Stimulated activated CD8-positive, alpha-beta memory T cell treated with anti-CD3 and anti-CD28 coated beads, Interleukin-12 subunit alpha, Interleukin-12 subunit beta, amount 100 ng/mL, for 24 hours (primary cell): Measurements from ENCODE around the gene ENTPD2.

ENCODE experiments used
- DNase-seq: peaks from one replicate; pipeline ENCODE4 v3.0.0-alpha.2; 2020; ENCODE audit errors: extremely low read depth

Gene ENTPD2

DNA sequence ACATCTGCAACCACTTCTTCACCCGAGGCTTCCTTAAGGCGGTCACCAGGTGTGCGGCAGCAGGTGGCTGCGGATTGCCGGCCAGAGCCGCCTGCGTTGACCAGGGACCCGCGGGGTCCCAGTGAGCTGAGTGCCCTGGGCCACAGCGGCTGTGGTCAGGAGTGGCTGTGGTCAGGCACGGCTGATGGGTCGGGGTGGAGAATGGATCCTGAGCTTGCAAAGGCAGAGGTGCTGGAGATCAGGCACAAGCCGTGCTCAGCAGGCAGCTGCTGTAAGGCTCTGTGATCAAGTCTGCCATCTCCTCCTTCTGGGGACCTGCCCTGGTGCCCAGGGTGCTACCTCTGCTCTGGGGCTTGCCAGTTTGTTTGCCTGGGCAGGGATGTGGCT, 25.5 kb upstream of the ENTPD2 start:
- DNase-seq: no peak

DNA sequence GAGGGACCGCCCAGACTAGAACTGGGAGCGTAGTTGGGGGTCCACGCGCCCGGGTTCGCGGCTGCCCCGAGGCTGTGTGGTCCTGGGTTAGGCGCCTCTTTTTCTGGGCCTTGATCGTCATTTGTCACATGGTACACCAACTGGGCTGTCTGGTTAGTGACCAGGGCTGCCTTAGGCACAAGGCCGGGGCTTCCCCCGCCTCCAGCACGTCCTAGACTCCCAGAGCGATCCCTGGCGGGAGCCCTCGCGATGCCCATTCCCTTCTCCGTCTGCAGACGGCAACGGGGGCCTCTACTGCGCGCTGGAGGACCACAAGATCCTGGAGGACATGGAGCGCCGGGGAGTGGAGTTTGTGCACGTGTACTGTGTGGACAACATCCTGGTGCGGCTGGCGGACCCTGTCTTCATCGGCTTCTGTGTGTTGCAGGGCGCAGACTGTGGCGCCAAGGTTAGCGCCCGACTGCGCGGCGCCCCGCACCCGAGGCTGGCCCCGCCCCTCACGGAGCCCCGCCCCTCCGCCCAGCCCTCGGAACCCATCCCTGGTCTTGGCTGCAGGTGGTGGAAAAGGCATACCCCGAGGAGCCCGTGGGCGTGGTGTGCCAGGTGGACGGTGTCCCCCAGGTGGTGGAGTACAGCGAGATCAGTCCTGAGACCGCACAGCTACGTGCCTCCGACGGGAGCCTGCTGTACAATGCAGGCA, 25.0 kb upstream of the ENTPD2 start:
- DNase-seq: no peak

DNA sequence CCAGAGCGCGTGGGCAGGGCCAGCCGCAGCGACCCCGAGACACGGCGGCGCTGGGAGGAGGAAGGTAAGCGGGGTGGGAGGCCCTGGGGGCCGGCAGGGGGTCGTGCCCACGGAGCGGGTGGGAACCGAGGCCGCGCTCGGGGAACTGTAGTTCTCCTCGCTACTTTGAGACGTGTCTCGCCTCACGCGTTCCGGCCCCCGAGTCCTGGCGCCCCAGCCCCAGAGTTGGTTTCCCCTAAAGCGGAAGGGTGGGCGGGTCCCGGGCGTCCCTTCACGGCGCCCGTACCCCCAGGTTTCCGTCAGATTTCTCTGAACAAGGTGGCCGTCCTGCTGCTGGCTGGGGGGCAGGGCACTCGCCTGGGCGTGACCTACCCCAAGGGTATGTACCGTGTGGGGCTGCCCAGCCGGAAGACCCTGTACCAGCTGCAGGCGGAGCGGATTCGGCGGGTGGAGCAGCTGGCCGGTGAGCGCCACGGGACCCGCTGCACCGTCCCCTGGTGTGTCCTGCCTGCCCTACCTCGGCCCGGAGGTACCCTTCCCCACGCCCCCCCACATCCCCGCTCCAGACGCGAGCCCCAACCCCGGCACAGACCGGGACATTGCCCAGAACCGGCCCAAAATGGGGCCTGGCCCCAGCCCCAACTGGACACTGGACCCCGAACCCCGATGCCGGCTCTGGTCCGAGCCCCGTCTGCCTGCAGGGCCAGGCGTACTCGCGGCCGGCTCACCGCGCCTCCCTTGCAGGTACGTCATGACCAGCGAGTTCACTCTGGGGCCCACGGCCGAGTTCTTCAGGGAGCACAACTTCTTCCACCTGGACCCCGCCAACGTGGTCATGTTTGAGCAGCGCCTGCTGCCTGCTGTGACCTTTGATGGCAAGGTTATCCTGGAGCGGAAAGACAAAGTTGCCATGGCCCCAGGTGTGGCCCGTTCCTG, 24.2 kb upstream of the ENTPD2 start:
- DNase-seq: no peak

GRCh38 chr9:137077010-137077747, 23.3 kb upstream of the ENTPD2 start, which contains the start of gene UAP1L1:
UAP1L1 (plus strand) TSS chr9:137077517; CDS start chr9:137077533, 16 bp downstream.
- DNase-seq: no peak

GRCh38 chr9:137076636-137077009, 22.8 kb upstream of the ENTPD2 start:
- no peak for DNase-seq

GRCh38 chr9:137075275-137075775, 21.5 kb upstream of the ENTPD2 start:
- no peak for DNase-seq

DNA sequence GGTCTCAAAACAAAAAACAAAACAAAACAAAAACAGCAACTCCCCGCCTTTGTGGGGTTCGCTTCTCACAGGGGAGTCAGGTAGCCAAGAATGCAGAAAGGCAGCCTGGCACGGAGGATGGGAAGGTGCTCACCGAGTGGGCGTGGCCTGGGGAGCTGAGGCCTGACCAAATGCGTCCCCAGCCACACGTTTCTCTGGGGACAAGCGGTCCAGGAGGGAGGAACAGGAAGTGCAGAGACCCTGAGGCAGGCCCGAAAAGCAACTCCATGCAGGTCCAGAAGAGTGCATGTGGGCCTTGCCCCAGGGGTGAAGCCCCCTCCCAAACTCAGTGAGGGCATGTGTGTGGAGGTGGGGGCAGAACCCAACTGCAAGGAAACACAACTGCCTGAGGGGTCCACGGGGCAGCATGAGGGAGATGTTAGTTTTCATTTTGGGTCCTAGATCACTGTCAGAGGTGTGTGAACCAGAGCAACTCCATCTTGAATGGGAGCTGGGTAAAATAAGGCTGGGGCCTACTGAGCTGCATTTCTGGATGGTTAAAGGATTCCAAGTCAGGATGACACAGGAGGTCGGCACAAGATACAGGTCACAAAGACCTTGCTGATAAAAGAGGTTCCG, 20.9 kb upstream of the ENTPD2 start:
- no peak for DNase-seq

- no peak for DNase-seq
Observed at GRCh38 chr9:137073992-137074399, 20.1 kb upstream of the ENTPD2 start.

DNA sequence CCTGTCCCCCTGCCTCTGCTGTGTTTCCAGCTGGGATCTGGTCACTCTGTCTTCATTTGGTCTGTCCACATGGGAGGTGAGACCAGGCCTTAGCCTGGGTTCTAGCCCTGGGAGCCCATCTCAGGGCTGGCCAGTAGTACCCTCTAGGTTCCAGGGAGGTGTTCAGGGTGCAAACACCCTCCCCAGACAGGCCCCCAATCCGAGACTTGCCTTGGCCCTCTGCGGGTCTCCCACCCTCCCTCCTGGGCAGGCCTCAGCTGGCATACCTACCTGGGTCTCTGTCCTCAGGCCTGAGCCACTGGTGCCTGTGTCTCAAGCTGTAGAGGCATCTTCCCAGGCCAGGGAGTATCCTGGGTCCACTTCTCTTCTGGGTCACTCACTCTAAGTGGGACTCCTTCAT, 17.4 kb upstream of the ENTPD2 start:
- DNase-seq: no peak

DNA sequence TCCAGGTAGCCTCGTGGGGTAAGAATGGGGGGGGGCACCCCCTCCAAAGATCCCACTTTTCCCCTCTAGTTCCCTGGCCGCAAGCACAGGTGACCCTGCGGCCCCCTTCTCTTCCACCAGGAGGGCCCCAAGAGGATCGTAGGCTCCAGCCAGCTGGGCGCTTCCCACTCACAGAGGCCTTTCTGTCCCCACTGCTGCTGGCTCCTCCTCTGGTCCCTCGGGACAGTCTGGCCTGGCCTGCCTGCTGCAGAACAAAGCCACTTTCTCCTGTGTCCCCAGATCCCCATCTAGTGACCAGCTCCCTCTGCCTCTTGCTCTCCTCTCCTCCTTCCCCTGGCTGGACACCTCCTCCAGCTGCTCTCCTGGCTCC, 17.0 kb upstream of the ENTPD2 start:
- DNase-seq: no peak

DNA sequence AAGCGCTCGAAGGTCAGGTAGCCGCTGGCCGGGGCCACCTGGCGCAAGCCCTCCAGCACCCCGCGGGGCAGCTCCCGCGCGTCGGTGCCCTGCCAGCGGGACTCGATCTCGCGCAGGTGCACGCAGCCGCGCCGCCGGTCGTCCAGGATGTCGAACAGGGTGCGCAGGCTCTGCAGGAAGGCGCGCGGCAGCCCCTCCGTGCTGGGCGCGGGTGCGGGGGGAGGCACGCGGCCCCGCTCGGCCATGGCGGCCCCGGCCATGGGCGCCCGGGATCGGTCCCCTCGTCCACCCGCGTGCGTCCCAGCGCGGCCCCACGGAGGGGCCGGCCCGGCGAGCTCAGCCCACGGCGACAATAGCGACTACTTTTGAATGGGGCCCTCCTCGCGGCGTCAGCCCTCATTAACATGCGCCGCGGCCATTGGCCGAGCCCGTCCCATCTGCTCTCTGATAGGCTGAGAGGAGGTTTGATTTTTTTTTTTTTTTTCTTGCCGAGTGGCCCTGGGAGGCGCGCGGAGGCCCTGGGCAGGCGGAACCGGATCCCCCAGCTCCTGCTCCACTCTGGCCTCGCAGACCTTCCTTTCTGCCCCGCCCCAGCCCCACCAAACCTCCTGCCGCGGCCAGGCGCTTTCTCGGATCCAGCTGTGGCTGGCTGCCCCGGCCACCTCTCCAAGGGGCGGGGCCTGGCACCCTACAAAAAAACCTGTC, 16.5 kb upstream of the ENTPD2 start, which contains the start of gene SAPCD2:
Gene SAPCD2, minus strand, starts transcription at position 357 of the 705 bp plus-strand sequence. Its CDS starts 97 bp downstream, at position 260.
- DNase-seq: no peak

- no peak for DNase-seq
Observed at GRCh38 chr9:137069508-137070091, 15.7 kb upstream of the ENTPD2 start.

GRCh38 chr9:137068539-137069507, 15.0 kb upstream of the ENTPD2 start:
- DNase-seq: no peak

DNA sequence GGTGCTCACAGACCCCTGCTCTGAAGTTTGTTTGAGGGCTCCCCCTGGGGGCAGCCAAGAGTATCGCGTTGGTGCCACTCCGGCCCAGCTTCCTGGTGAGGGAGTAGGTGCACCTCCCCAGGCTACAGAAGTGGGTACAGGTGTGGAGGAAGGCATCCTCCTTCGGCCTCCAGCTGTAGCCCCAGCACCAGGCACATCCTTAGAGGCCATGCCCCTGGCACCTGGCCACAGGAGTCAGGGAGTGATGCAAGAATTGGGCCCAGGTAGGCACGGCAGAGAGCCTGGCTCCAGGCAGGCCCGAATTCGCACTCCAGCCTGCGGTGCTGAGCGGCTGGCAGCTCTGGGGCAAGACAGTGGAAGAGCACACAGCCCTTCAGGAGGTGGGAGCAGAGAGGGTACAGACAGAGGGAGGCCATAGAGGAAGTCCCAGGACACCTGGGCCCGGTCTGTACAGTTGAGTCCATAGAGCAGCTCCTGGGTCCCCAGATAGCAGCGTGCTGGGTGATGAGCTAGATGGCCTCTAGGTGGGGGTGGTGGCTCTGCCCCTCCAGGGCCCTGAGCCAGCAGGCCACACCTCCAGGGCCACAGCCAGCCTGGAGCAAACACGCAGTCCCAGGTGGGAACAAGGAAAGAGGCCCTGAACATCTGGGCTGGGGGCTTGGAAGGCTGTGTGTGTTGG, 14.1 kb upstream of the ENTPD2 start:
- peak; percentile 62 for DNase-seq

DNA sequence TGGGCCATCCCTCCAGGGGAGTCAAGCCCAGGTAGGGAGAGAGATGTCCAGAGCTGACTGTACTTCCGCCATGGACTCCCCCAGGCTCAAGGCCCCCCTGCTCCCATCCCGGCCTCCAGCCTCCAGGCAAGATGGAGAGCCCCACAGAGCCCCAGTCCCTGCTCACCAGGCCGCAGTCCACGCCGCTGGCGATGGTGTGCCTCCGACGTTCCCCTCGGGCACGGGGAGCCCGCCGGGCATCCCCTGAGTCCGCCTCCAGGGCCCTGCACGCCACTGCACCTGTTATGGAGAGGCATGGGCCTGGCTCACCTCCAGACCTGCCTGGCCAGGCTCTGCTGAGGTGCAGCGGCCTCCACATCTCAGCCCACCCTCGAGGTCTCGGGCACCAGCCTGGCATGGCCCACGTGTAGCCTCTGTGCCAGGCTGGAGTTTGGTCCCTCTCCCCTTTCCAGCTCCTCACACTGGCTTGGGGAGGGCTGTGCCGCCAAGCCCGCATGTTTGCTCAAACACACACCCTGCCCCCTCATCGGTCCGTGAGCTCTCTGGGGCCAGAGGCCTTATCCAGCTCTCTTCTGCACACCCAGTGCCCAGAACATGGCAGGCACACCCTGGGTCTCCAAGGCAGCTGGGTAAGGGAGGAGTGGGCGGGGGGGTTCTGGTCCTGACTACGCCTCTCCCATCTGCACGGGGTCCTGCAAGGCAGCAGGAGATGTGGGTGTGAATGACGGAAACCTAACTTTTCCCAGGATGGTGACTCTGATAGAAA, 12.4 kb upstream of the ENTPD2 start:
- DNase-seq: no peak

GRCh38 chr9:137065336-137065967, 11.6 kb upstream of the ENTPD2 start:
- DNase-seq: no peak

GRCh38 chr9:137064880-137065164, 11.0 kb upstream of the ENTPD2 start:
- DNase-seq: no peak
